K562 (cell line): Measurements from ENCODE around the gene YBX1. TPM values are rescaled to one million over a fixed set of nuclear protein-coding genes. Genes with fewer than 3 reads are reported as not detected.
A peak's percentile ranks its signal among the peaks of the same experiment; 100 is the strongest.

Experiments used
- ATAC-seq: fragments of 200-7000 bp; cut with Tn5 transposase; 3 replicates; pipeline ENCODE4 v1.9.1; 2020; ENCODE audit warnings: moderate library complexity
- BruUV-seq: library from RNA; stranded (reverse); fragments of 400-500 nt; replicated peaks from 2 replicates; lab custom pipeline; 2021; lab: Mats Ljungman, UMichigan
- CTCF ChIA-PET: fragments of 300-600 bp; formaldehyde crosslinking; extraction: SDS; loops from one replicate; lab custom pipeline; 2021; ENCODE audit warnings: low intra/inter-chr PET ratio; lab: Yijun Ruan, JAX
- POLR2A ChIA-PET: fragments of 300-600, 350-650 bp; sonication (Branson Sonifier 250); formaldehyde crosslinking; extraction: SDS; loops from one replicate; lab custom pipeline; 2021; ENCODE audit warnings: antibody characterized with exemption, inconsistent platforms; lab: Yijun Ruan, JAX
- DNase-seq, 4 experiments: peaks; one replicate each; pipeline versions ENCODE4 v3.0.0 to v3.0.0-alpha.2; 2011 to 2018; ENCODE audit warnings: low spot score in 3 of 4, mixed read lengths in 3 of 4; ENCODE audit errors: extremely low read depth in 1 of 4
- FAIRE-seq: peaks from 2 replicates; lab custom pipeline; 2011; peaks lifted over from hg19 to GRCh38; lab: Jason Lieb, UNC
- H2AFZ ChIP-seq: 2 replicates; pipeline ENCODE4 v1.6.0; 2011; ENCODE audit warnings: low read depth, low read length, control low read depth, inconsistent platforms
- H3K27ac ChIP-seq: fragments of 200-600 bp; 3 replicates; pipeline ENCODE4 v1.8.0; 2011; ENCODE audit warnings: low read depth, mild to moderate bottlenecking, control low read depth, inconsistent platforms, low read length, moderate library complexity, mixed read lengths; ENCODE audit errors: extremely low read depth
- H3K27me3 ChIP-seq, 2 experiments: fragments of 300-600 bp in 1 of 2; 2 replicates in 1 of 2; 3 replicates in 1 of 2; pipeline versions ENCODE4 v1.6.0 to v1.8.0; 2011; ENCODE audit warnings: inconsistent platforms in 2 of 2, low read length in 2 of 2, mild to moderate bottlenecking in 1 of 2, mixed read lengths in 1 of 2, moderate library complexity in 1 of 2; ENCODE audit not compliant: control insufficient read depth in 2 of 2, insufficient read depth in 2 of 2
- H3K36me3 ChIP-seq: fragments of 300-600 bp; 3 replicates; pipeline ENCODE4 v1.8.0; 2011; ENCODE audit warnings: mild to moderate bottlenecking, low read length, inconsistent platforms; ENCODE audit not compliant: control insufficient read depth, insufficient read depth
- H3K4me1 ChIP-seq, 2 experiments: fragments of 200-600 bp in 1 of 2; replicated peaks in 1 of 2; 2 replicates in 1 of 2; 3 replicates in 1 of 2; pipeline versions ENCODE4 v1.5.1 to v1.8.0; 2011; ENCODE audit warnings: inconsistent platforms in 2 of 2, low read length in 2 of 2, mild to moderate bottlenecking in 1 of 2, mixed read lengths in 1 of 2, moderate library complexity in 1 of 2; ENCODE audit not compliant: control insufficient read depth in 2 of 2, insufficient read depth in 2 of 2
- H3K4me2 ChIP-seq: 2 replicates; pipeline ENCODE4 v1.6.1; 2011; ENCODE audit warnings: low read length, control low read depth, inconsistent platforms, mixed read lengths; ENCODE audit not compliant: insufficient read depth
- H3K4me3 ChIP-seq: fragments of 200-600 bp; sonication (generic), shearing (Covaris generic); 2 replicates; pipeline ENCODE4 v1.5.1; 2016; ENCODE audit warnings: control low read depth, inconsistent platforms
- H3K79me2 ChIP-seq: fragments of 200-600 bp; 3 replicates; pipeline ENCODE4 v1.8.0; 2011; ENCODE audit warnings: low read length, inconsistent platforms; ENCODE audit not compliant: control insufficient read depth, insufficient read depth
- H3K9ac ChIP-seq, 2 experiments: 2 replicates each; pipeline versions ENCODE4 v1.6.0 to v1.6.1; 2011; ENCODE audit warnings: low read depth in 2 of 2, low read length in 2 of 2, control low read depth in 1 of 2, inconsistent platforms in 1 of 2, mild to moderate bottlenecking in 1 of 2, mixed read lengths in 1 of 2; ENCODE audit not compliant: insufficient read depth in 1 of 2
- H3K9me1 ChIP-seq: one replicate; pipeline ENCODE4 v1.6.0; 2011; ENCODE audit warnings: inconsistent platforms, mild to moderate bottlenecking, low read length, moderate library complexity; ENCODE audit not compliant: control insufficient read depth, insufficient read depth
- H3K9me3 ChIP-seq: replicated peaks from 2 replicates; pipeline ENCODE4 v1.5.1; 2011; ENCODE audit warnings: low read depth, low read length, inconsistent platforms; ENCODE audit not compliant: control insufficient read depth, insufficient read depth
- H4K20me1 ChIP-seq: replicated peaks from 2 replicates; pipeline ENCODE4 v1.6.1; 2011; ENCODE audit warnings: low read length, inconsistent platforms, mixed read lengths; ENCODE audit not compliant: control insufficient read depth, insufficient read depth
- ARNT ChIP-seq, 2 experiments: fragments of 450-650 bp; IDR thresholded peaks; 2 replicates each; pipeline ENCODE4 v1.6.1; 2016; ENCODE audit warnings: mild to moderate bottlenecking in 1 of 2
- CEBPB ChIP-seq: fragments of 450-650 bp; IDR thresholded peaks from 2 replicates; pipeline ENCODE4 v1.6.1; 2016; ENCODE audit warnings: missing genetic modification characterization, missing compliant biosample characterization
- EGR1 ChIP-seq: fragments of 450-650 bp; conservative IDR thresholded peaks from 2 replicates; pipeline ENCODE4 v1.6.1; 2017; ENCODE audit warnings: mild to moderate bottlenecking
- MECOM ChIP-seq: fragments of 250-450 bp; sonication (Bioruptor Pico); IDR thresholded peaks from 2 replicates; pipeline ENCODE4 v1.8.0; 2022; ENCODE audit warnings: inconsistent platforms
- MTA3 ChIP-seq: fragments of 450-650 bp; formaldehyde crosslinking; IDR thresholded peaks from 2 replicates; pipeline ENCODE4 v1.6.1; 2017; ENCODE audit warnings: mild to moderate bottlenecking, borderline replicate concordance
- STAT5B ChIP-seq: fragments of 250-450 bp; sonication (Bioruptor Pico); IDR thresholded peaks from 2 replicates; pipeline ENCODE4 v1.8.0; 2021; ENCODE audit warnings: mild to moderate bottlenecking, inconsistent platforms
- TGIF2 ChIP-seq: sonication (generic); formaldehyde crosslinking; IDR thresholded peaks from 2 replicates; pipeline ENCODE4 v1.8.1; 2022; ENCODE audit warnings: mild to moderate bottlenecking, missing genetic modification reagents, moderate library complexity
- ZNF551 ChIP-seq: fragments of 250-450 bp; sonication (Bioruptor Pico); IDR thresholded peaks from 2 replicates; pipeline ENCODE4 v1.5.0; 2021; ENCODE audit warnings: mild to moderate bottlenecking, moderate library complexity
- WGBS: fragments of 100-300 bp; shearing (Covaris generic); methylation state at CpG from one replicate; pipeline ENCODE4 v1.1.6; 2016; ENCODE audit warnings: low coverage, mixed read lengths; ENCODE audit not compliant: insufficient coverage; ENCODE audit errors: missing lambda C conversion rate; 5-methylcytosine and 5-hydroxymethylcytosine counted together
- in situ Hi-C: fragments of 300-500 bp; cut with MboI; formaldehyde crosslinking; loops from 4 replicates; pipeline ENCODE4 v1.15.0; 2018; ENCODE audit warnings: inconsistent platforms, mixed read lengths
- intact Hi-C: fragments of 100-400 bp; cut with micrococcal nuclease; formaldehyde crosslinking; loops from 2 replicates; pipeline ENCODE4 v1.14.2; 2022
- polyA plus RNA-seq, 8 experiments: library from polyadenylated mRNA; depleted of rRNA in 4 of 8; stranded (reverse) in 5 of 8; unstranded in 3 of 8; fragments of >200 nt; fragmentation: Nextera tagmentation in 2 of 8; fragmentation: Illumina TruSeq in 1 of 8; extraction: Ambion mirVana in 2 of 8; extraction: Trizol in 1 of 8; gene quantifications; 2 replicates each; pipeline versions ENCODE4 v1.2.1 to v1.2.3, GENCODE V29; 2011 to 2014; ENCODE audit warnings: inconsistent platforms in 1 of 8, missing spikeins in 1 of 8
- total RNA-seq, 7 experiments: library from RNA; depleted of rRNA in 6 of 7; stranded (reverse); fragments of >200 nt in 6 of 7; fragmentation: Illumina TruSeq in 2 of 7; extraction: Trizol in 2 of 7; gene quantifications; 2 replicates each; pipeline versions ENCODE4 v1.2.1 to v1.2.3, GENCODE V29; 2011 to 2021; ENCODE audit warnings: low replicate concordance in 1 of 7
- TF ChIP-seq, protein P1 (sequence below): fragments of 150-350 bp; conservative IDR thresholded peaks from 2 replicates; pipeline ENCODE4 v1.6.1; 2014; ENCODE audit warnings: low read length
- TF ChIP-seq, protein P2 (sequence below): fragments of 450-650 bp; conservative IDR thresholded peaks from 2 replicates; pipeline ENCODE4 v1.6.1; 2016; ENCODE audit warnings: missing genetic modification characterization, low read depth, mild to moderate bottlenecking, missing compliant biosample characterization, moderate library complexity

Gene YBX1
- total and polyA plus RNA-seq, 9 of the 15 experiments (the other 6 are each of a cell fraction or from before 2014, with no cell fraction given): 363 to 1,955 (median 1,216) TPM

DNA sequence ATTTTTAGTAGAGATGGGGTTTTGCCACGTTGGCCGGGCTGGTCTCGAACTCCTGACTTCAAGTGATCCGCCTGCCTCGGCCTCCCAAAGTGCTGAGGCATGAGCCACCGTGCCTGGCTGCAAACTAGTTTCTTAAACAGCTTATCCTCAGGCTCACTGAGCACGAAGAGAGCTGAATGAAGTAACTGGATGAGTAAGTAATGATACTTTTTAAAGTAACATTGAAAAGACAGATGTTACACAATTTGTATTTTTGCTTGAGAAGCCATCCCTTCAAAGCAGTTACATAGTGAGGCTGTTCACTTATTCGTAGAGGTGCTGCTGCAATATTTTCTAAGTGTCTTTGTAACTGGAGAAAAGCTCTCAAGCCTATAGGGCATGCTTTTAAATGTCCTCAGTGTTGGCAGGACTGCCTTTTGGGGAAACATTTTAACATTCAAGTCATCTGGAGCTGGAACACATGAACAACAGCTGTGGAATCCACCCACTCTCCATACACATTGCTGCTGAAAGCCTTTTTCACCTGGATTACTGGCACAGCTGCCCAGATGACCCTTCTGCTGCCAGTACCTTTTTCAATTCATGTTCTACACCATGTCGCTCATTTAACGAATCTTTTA, 2.7 kb upstream of the YBX1 start:
- Histone ChIP-seq H3K27ac (peak overlapping the region; percentile 20; the same call in 1 of the 3 replicates), H3K79me2 (peaks cover 46% of the 10 kb centered on the region), H3K36me3 (peaks cover 46% of the 10 kb centered on the region), H3K4me3 (peak overlapping the region; percentile 77), H3K27me3 (no peaks in the 10 kb centered on the region), H3K4me2 (peak overlapping the region; percentile 96), H2AFZ (no peak overlapping the region), H3K9ac (peak overlapping the region in 1 of 2 experiments; percentile 99; a peak in 2 of 4 replicates), H4K20me1 (peaks cover 13% of the 10 kb centered on the region), H3K9me3 (no peaks in the 10 kb centered on the region), H3K9me1 (no peaks in the 10 kb centered on the region), H3K4me1 (peaks cover 3 to 14% of the 10 kb centered on the region in 2 experiments; a peak in 3 of 5 replicates)
- TF ChIP-seq CEBPB (tag) (peak; percentile 17; the same call in 1 of the 2 replicates), MTA3 (no peak), ZNF551 (CRISPR knock-in tag) (no peak), STAT5B (CRISPR knock-in tag) (no peak), EGR1 (no peak), ARNT (IDR thresholded peaks at IDR 0.05) (no peak), TGIF2 (CRISPR knock-in tag) (0 out of 2 replicates have a peak, but pooled peaks have one; percentile 34), MECOM (CRISPR knock-in tag) (no peak)
- TF ChIP-seq, protein P1, sequence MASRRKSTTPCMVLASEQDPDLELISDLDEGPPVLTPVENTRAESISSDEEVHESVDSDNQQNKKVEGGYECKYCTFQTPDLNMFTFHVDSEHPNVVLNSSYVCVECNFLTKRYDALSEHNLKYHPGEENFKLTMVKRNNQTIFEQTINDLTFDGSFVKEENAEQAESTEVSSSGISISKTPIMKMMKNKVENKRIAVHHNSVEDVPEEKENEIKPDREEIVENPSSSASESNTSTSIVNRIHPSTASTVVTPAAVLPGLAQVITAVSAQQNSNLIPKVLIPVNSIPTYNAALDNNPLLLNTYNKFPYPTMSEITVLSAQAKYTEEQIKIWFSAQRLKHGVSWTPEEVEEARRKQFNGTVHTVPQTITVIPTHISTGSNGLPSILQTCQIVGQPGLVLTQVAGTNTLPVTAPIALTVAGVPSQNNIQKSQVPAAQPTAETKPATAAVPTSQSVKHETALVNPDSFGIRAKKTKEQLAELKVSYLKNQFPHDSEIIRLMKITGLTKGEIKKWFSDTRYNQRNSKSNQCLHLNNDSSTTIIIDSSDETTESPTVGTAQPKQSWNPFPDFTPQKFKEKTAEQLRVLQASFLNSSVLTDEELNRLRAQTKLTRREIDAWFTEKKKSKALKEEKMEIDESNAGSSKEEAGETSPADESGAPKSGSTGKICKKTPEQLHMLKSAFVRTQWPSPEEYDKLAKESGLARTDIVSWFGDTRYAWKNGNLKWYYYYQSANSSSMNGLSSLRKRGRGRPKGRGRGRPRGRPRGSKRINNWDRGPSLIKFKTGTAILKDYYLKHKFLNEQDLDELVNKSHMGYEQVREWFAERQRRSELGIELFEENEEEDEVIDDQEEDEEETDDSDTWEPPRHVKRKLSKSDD: no peak
- TF ChIP-seq, protein P2, sequence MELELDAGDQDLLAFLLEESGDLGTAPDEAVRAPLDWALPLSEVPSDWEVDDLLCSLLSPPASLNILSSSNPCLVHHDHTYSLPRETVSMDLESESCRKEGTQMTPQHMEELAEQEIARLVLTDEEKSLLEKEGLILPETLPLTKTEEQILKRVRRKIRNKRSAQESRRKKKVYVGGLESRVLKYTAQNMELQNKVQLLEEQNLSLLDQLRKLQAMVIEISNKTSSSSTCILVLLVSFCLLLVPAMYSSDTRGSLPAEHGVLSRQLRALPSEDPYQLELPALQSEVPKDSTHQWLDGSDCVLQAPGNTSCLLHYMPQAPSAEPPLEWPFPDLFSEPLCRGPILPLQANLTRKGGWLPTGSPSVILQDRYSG (tag): no peak
- no peak for ATAC-seq
- BruUV-seq: no TSS peak
- CTCF ChIA-PET: no interaction called here
- DNase-seq: no peak
- POLR2A ChIA-PET: interaction anchor here (1.2 to 8.0 kb wide), 4 partner anchors 9 to 21 kb away, joined by 3 to 72 read pairs (median 36); partner anchors contain the start of gene PPIH
- in situ Hi-C loops: no loop called here
- FAIRE-seq: no peak
- intact Hi-C loops: no loop called here
- WGBS: 76% methylated on average over 10 of the region's 10 CpGs
